ENCODE results near the gene DAO.
"Not testable (repeated sequence)": the region's sequence is repeated elsewhere in the genome, so short reads cannot be mapped to it uniquely, and the experiment has no call there.

The DAO gene

DNA sequence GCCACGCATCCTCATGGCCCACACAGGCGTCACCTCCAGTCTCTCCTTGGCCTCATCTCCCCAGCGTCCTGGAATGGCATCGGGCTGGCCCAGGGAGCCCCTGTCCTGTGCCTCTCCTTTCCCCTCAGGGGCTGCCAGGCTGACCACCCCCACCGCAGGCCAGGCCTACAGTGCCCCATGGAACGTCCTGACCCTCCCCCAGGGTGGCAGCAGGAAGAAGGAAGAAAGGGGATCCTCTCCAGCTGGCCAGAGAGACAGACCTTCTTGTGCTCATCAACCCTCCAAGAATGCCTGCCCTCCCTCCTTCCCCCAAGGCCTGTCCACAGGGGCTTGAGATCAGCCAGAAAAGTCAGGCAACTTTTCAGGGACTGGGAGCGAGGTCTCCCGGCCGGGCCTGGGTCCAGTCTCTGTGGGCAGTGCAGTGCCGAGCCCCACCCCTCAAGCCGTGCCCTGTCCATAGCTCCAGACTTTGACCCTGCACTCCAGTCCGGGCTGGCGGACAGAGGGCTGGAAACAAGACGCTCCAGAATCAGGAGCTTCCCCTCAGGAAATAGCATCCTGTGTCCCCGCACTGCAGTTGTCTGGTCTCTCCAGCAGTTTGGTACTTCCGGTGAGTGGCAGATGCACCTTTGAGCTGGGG lies at the start of gene DAO:
TSS of gene DAO (plus strand) at position 478 of the 640 bp plus-strand sequence. CDS start 4,915 bp downstream, outside the sequence.
- DNase-seq: no peak

DNA sequence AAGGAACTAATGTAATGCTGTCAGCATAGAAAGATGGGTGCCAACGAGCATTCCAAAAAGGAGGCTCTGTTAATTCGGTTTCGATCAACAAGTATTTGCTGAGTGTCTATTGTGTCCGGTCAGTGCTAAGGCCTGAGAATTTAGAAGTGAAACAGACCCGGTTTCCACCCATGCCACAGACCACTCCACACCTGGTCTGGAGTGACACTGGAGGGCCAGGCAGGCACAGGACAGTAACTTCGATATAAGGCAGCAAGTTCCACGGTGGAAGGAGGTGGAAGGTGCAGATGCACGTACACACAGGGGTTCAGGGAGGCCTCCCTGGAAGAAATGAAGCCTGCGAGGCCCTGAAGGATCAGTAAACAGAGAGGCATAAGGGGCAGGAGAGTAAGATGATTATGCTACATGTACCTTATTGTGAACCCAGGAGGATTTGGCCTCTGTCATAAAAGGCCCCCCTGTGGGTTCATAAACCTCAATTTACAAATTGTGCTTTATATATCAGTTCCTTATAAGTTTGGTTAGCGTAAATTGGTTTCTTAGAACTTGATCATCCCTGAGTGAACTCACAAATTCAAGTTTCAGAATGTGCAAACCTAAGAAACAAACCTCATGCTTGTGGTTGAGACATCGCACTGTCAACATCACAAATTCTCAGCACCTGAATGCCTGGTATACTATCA lies 48.4 kb upstream of the DAO start:
- DNase-seq: no peak

DNA sequence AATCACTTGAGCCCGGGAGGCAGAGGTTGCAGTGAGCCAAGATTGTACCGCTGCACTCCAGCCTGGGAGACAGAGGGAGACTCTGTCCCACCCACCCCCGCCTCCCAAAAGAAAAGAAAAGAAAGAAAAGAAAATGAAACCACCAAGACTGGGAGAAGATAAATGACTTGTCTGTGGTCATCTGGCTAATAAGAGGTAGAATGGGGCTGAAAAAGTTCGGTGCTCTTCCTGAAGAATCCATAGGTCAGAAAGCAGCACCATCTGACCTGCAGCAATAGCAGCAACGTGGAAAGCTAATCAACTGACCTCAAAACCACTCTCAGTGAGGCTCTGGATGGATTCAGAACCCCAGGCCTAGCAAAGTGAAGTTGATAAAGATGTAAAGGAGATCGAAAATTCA lies 47.7 kb upstream of the DAO start:
- no peak for DNase-seq

DNA sequence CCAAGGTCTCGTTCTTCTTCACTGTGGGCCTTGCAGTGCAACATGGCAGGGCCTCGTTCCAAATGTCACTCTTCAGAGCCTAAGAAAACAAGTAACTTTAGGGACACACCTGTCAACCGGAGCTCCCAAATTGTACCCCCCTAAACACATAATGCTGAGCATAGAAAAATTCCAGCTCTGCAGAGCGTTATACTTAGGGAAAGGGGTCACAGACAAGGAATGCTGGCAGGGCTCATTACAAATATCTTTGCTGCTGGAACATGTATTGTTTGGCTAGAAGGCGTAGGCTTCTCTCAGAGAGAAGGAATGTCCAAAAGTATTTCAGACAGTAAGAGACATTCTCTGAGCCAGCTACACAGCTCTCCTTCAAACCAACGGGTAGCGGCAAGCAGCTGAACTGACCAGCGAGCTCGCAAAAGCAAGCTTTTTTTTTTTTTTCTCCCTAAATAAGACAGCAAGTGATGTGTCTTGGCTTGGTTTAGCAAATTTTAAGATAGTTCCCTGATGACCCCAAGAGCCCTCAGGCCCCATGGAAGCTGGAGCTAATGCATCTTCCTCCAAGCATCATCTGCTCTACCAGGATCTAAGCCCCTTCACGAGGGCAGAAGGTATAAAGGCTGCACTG lies 47.0 kb upstream of the DAO start:
- peak; percentile 89 for DNase-seq

DNA sequence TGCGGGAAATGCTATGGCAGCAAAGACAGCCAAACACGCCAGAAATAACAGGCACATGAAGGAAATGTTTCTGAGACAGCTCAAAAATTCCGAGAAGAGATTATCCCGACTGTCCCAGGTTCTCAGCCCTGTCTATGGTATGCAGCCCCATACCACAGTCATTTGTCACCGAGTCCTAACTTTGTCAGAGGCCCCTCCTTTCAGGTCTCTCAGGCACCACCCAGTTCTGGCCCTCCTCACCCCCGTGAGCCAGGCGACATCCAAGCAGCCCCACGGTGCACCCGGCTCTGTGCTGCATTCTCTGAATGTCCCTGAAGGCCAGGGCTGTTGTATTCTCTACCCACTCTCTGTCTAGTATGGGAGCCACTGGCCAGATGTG lies 46.5 kb upstream of the DAO start:
- DNase-seq: peak; percentile 99

DNA sequence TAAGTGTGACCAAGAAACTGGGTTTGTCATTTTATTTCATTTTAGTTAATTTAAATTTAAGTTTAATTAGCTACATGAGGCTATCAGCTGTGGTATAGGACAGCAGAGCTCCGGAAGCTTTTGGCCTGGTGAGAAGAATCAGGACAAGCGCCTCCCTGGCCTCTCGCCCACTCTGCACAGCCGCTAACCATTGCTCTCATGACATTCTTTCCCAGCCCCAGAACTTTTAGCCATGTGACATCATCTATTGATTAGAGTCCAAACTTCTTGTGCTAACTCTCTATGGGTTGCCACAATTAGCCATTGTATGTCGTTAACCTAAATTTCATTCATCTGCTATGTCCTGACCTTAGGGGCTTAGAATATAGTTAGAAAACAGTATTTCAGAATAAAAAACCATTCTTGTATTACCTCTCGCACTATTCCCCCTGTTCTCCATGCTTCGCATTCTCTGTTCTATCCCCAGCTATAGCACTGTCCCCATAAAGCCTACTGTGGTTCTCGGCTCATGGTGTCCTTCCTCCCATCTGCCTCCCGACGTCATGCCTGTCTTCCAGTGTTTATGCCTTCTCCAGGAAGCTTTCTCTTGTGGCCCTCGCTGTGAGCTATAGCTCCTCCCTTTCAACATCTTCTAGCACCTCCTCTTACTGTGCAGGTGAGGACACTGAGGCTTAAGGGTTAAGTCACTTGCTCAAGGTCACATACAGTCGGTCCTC lies 46.0 kb upstream of the DAO start:
- no peak for DNase-seq

DNA sequence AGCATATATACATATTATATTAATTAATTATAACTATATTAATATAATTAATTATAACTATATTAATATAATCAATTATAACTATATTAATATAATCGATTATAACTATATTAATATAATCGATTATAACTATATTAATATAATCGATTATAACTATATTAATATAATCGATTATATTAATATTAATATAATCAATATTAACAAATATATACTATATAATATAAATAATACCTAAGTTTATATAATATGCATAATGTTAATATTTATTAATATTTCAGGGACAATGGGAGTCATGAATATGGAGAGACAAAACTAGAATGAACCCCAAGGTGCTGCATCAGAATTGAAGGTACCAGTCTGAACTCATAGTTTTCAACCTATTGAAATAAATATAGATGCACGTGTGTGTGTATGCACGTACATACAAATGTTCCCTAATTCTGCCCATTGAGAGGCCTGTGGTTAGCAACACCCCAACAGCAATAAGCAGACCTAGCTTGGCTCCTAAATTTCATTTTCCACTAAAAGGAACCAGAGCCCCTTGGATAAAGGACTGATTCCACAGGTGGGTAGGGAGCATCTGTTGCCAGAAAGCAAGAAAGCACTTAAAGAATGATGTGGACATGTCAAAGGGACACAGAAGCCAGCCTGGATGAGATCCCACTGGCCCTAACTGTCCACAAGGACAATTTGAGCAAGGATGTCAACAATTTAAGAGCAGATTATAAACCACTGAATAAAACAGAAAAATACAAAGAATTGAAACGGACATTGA lies 43.8 kb upstream of the DAO start:
- DNase-seq: no peak

DNA sequence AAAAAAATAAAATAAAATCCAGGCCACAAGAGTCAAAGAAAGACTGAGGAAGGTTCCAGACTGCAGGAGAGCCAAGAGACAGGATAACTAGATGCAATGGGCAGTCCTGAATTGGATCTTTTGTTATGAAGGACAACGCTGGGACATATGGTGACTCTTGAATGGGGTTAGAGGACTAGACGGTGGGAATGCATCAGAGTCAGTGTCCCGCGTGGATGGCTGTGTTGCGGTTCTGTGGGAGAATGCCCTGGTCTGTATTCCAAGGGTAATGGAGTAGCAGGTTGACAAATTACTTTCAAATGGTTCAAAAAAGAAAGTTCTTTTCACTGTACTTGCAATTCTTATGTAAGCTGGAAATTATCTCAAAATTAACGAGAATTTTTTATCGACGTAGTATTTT lies 42.7 kb upstream of the DAO start:
- no peak for DNase-seq

DNA sequence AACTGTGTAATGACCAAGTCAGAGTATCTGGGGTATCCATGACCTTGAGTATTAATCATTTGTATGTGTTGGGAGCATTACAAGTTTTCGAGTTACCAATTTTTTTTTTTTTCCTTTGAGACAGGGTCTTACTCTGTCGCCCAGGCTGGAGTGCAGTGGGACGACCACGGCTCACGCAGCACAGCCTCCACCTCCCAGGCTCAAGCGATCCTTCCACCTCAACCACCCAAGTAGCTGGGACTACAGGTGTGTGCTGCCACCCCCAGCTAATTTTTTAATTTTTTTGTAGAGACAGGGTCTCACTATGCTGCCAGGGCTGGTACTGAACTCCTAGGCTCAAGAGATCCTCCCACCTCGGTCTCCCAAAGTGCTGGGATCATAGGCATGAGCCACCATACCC lies 42.2 kb upstream of the DAO start:
- DNase-seq: no peak

DNA sequence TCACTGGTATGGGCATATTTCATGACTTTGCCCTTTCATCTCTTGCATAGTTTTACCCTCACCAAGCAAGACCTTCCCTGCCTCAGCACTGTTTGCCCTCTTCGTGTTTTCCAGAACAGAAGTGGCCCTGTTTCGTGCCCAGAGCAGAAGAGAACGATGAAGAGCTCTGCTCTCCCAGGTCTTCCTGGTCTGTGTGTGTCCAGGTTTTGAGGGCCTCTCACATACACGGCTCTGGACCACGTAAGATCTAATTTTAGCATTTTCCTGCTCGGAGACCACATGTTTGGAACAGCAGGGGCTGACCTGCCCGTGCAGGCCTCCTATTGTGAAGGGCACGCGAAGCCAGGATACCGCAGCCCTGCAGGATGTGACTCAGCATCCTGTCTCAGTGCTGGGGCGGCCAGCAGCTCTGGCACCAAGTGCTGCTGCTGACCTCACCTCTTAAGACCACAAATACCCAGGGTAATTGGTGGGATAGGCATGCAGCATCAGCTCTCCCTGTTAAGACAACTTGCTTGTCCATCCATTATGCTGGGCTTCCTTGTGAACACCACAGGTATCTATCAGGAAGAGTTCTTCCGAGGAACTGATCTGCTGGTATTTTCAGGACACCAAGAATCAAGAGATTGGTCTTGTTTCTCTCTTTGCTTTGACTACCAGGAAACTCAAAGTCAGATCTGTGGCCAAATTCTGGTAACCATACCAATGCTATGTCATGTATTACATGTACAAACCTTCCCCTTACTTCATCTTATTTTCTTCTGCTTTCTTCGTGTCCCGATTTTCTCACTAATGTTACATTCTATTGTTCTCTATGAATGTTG lies 41.5 kb upstream of the DAO start:
- peak; percentile 100 for DNase-seq

DNA sequence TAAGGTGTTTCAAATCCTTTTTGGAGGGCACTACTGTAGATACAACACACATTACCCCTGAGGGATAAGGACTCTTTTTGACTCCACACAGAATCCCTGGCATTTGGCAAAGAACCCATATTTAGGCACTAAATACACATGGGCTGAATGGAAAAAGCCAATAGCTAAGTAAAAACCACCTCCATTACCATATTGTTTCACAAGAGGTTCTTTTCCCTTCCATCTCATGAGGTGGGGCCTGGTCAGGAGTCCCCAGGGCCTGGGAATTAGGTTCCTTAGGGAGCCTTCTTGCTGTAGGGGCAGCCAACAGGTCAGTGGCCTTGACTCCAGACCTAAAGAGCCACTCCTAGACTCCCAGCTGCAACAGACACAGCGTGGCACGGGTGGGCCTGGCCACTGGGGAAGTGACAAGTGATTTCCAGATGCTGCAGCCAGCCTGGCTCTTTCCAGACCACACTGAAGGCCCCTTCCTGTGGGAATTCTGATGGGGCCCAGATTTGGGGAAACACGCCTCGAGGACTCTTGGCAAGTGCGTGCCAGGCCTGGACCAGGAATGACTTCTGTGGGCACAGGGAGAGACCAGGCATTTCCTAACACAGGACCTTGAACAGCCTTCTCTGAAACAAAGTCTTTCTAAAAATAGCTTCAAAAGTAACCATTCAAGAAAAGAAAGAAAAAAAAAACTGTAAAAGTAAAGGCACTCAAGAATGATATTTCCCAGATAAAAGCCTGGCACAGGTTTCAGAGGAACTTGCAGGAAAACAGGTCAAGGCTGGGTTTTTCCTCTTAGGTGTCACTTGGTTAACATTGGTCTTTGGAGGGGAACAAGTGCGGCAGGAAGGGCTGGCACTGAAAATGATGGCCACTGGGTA lies 40.6 kb upstream of the DAO start:
- no peak for DNase-seq

DNA sequence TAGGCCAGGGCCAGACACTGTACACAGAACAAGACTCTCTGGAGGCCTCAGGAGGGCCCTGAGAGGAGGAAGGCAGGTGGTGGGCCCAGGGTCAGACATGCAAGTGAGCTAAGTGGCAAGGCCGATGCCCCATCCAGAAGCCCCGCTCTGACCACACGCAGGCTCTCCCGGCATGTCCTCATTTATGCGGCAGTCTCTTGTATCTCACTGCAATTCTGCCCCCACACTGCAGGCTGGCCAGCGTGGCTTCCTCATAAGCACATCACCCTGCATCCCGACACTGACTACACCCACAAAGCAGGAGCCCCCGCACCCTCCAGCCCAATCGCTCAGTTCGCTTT lies 40.0 kb upstream of the DAO start:
- no peak for DNase-seq

DNA sequence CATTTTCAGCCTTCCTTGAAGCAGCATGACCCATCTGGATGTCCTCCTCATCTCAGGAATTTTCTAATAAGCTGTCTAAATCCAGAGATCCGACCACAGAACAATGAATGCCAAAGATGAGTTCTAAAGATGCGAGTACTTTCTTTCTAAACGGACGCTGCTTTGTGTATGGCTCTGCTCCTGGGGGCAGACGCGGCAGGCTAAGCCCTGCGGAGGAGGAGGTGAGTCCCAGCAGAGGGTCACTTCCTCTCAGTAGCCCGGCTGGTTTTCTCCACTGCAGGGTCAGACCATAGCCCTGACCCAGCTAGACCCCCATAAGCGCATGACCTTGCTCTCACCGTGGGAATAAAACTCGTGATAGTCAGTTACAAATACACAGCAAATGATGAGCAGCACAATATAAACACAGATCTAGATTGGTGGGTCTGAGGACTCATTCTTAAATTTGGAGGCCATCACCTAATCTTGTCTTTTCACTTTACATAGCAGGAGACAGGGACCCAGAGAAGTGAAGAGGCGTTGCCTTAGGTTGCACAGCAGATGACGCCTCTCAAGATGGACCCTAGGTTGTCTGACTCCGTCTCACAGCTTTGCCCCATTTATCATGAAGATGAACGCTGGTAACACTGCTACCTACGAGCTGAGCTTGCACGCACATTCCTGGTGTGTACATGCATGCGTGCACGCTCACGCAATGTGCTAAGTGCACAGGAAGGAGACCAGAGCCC lies 39.1 kb upstream of the DAO start:
- no peak for DNase-seq

DNA sequence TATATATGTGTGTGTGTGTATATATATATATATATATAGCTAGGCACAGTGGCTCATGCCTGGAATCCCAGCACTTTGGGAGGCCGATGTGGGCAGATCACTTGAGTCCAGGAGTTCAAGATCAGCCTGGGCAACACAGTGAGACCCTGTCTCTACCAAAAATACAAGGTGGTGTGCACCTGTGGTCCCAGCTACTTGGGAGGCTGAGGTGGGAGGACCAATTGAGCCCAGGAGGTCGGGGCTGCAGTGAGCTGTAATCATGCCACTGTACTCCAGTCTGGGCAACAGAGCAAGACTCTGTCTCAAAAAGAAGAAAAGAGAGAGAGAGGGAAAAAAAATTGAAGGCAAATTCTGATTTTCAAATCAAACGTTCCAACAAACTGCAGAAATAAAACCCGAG lies 38.1 kb upstream of the DAO start:
- DNase-seq: not testable (repeated sequence)

DNA sequence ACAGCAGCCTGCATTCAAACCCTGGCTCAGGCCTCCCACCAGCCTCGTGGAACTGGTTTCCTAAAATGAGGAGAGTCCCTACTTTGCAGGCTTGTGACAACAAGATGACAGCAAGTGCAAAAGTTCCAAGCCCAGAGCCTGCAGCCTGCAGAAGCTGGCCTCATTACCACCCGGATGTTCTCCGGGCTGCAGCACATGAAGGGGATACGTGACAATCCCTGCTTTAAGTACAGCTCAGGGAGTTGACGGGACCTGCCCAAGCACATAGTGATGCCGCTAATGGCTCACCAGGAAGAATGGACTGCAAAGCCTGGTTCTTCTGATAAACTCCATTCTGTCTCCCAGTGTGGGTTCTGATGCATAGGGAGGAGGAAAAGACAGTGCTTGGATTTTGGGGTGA lies 37.5 kb upstream of the DAO start:
- DNase-seq: no peak

DNA sequence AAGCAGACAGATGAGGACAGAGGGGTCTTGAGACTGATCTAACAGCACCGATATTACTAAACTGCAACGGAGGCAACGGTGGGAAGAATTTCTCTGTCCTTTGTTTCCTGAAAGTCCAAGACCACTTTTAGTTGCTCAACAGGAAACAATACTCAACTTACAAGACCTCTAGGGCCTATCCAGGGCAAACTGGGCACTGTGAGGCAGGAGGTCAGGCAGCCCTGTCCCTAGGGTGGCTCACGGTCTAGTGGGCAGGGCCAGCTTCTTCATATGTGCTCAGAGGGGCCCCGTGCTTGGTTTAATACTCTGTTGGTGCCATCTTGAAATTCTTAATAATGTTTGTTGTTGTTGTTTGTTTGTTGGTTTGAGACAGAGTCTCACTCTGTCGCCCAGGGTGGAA lies 36.7 kb upstream of the DAO start:
- DNase-seq: no peak

DNA sequence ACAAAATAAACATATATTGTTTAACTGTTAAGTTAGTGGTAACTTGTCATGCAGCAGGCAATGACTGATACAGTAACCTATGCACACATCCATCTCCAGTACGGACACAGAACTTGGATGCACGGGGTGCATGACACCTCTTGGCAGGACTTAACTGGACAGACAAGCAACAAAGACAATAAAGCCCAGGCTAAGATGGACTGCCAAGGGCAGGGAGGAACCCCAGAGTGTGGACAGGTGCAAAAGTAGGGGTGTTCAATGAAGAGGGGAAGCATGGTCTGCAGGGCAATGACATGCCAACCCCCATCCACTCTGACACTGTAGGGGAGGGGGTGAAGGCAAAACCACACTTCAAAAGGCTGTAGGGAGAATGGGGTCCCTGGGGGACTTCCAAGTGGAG lies 34.2 kb upstream of the DAO start:
- no peak for DNase-seq

DNA sequence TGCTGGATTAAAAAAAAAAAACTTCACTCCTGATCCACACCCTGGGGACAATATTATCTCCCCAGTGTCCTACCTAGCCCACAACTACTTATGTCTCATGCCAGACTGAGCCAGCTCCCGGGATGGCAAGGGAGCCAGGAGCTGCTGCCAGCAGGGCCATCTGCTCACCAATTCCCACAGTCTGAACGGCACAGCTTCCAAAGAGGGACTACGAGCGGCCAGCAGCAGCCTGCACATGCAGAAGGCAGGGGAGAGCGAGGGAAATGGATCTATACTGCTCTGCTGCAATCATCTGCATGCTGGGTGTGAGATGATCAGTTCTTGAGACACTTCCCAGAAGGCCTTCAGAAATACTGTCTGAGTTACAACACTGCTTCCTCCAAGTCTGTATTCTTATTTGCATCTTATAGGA lies 33.6 kb upstream of the DAO start:
- DNase-seq: no peak

DNA sequence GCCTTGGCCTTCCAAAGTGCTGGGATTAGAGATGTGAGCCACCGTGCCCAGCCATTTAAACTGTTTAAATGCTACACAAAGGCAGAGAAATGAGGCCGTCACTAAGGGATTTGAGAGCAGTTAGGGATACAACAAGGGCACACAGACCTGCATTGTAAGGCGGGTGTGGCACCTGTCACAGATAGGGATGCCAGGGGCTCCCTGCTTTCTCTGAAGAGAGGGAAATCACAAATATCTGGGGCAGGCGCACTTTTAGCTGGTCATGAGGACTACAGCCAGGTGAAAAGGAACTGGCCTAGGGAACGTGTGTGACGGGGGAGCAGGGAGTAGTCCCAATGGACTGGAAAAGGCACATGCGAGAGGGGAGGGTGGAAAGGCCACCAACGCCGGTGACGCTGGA lies 32.2 kb upstream of the DAO start:
- DNase-seq: no peak

DNA sequence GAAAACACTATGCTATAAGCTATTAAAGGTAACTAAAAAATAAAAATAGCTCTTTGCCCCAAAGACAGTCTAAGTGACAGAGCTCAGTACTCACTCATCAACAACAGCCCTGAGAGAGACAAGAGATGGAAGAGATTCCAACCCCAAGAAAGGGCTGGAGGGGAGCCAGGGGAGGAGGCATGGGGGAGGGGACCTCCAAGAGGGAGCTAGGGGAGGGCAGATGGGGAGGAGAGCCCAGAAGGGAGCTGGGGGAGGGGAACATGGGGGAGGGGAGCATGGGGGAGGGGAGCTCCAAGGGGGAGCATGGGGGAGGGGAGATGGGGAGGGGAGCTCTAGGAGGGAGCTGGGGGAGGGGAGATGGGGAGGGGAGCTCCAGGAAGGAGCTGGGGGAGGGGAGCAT lies 30.2 kb upstream of the DAO start:
- no peak for DNase-seq

Measured in islet precursor cell (in vitro differentiated cells).